HG03103 (cell line): ENCODE results near the gene ZNF688.
A peak's percentile ranks its signal among the peaks of the same experiment; 100 is the strongest.
"Not testable (repeated sequence)": the region's sequence is repeated elsewhere in the genome, so short reads cannot be mapped to it uniquely, and the experiment has no call there.

Source experiments
- ATAC-seq: cut with Tn5 transposase; IDR thresholded peaks from one replicate; pipeline ENCODE4 v1.9.1; 2021; ENCODE audit warnings: low read depth; ENCODE audit not compliant: unreplicated experiment

ZNF688 gene

GRCh38 chr16:30557957-30558788 is 13.3 kb downstream of the ZNF688 start, which contains the start of gene ZNF764:
ZNF764 (minus strand) TSS chr16:30558374; CDS start chr16:30558182, 192 bp downstream.
- peak; percentile 76 for ATAC-seq

GRCh38 chr16:30557707-30557956 is 13.9 kb downstream of the ZNF688 start:
- no peak for ATAC-seq

DNA sequence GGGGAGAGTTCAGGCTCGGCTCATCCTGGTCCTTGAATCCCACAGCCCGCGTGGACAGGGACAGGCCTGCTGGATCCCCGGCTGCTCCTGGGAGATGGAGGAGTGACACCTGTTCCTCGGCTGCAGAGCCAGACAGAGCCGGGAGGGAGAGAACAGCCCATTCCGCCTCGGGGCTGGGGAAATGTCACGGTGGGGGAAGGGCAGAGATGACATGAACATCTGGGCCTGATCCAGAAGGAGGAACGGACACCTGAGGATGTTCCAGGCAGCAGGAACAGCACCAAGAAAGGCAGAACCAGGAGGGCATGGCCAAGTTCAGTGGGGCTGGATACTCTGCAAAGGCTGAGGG is 15.4 kb downstream of the ZNF688 start:
- ATAC-seq: no peak

DNA sequence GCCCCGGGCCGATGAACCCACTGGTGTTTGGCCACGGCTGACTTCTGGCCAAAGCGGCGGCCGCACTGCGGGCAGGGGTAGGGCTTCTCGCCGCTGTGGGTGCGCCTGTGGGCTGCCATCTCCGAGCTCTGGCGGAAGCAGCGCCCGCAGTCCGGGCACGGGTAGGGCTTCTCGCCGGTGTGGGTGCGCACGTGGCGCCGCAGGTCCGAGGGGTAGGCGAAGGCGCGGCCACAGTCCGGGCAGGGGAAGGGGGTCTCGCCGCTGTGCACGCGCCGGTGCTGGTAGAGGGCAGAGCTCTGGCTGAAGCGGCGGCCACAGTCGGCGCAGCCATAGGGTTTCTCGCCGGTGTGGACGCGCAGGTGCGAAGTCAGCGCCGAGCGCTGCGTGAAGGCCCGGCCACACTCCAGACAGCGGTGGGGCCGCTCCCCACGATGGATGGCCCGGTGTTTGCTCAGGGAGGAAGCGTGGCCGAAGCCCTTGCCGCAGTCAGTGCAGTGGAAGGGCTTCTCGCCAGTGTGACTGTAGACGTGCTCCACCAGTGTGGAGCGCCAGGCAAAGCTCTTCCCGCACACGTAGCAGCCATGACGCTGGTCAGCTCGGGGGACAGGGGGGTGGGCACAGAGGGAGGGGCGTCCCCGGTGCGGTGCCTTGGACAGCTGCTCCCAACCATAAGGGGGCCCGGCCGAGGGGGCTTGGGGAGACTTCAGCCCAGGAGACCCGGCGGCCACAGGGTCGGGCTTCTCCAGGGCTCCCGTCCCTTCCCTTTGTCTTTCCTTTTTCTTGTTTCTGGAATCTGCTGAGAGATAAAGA is 16.0 kb downstream of the ZNF688 start:
- ATAC-seq: no peak

DNA sequence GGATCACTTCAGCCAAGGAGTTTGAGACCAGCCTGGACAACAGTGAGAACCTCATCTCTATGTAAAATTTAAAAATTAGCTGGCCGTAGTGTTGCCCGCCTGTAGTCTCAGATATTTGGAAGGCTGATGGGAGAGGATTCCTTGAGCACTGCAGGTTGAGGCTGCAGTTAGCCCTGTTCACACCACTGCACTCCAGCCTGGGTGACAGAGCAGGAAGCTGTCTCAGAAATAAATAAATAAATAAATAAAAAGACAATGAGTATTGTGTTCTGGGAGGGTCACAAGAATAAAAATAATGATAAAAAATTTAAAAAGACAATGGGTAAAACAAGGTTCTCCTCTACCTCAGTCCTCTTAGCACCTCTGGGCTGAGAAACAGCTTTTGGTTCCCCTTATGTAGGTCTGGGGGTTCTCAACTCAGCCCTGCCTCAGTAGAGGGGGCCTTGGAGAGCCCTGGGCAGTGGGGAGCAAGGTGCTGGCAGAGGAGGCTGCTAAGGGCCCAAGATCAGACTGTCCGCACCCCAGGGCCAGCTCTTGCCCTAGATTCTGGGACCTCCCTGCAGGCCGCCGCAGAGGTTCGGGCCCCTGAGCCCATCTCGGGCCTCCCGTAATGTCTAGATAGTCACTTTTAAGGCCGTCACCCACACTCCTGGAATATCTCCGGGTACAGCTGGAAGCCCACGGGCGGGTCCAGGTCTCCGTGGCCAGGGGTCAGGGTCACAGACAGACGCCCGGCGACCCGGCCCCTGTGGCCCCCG is 16.8 kb downstream of the ZNF688 start:
- ATAC-seq: no peak

- ATAC-seq: no peak
Measured at GRCh38 chr16:30553393-30553899, 18.1 kb downstream of the ZNF688 start.

GRCh38 chr16:30552956-30553355 is 18.6 kb downstream of the ZNF688 start:
- ATAC-seq: no peak

DNA sequence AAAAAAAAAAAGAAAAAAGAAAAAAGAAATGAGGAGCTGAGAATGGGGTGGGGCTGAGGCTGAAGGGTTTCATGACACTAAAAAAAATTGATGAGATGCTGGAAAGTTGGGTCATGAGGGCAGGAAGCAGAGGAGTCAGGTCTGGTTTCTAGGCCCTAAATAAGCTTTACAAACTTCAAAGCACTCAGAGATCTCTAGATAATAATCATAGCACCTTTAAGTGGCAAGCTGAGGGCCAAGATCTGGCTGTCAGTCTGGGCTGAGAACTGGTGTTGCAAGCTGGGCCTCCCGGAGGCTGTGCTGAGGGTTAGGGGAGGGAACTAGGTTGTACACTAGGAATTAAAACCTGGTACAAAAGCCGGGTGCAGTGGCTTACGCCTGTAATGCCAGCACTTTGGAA is 19.7 kb downstream of the ZNF688 start:
- ATAC-seq: no peak

GRCh38 chr16:30548416-30549253 is 22.9 kb downstream of the ZNF688 start:
- no peak for ATAC-seq

- no peak for ATAC-seq
Measured at GRCh38 chr16:30546115-30546514, 25.4 kb downstream of the ZNF688 start.

DNA sequence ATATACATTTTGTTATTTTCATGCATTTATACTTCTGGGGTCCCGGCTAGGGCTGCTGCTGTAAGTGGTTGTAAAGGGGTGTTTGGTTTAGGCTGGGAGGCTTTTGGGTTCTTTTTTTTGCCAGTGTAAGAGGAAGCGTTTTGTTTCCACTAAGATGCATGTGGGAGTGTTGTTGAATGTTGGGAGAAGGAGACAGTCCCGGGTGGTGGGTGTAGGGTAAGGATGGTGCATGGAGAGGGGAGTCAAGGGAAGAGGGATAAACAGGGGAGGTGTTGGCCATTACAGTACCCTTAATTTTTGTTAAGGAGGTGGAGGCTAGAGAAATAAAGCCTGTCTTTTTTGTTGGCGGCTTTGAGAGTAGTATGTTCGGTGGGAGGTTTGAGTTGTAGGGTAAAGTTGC is 28.4 kb downstream of the ZNF688 start:
- ATAC-seq: no peak

DNA sequence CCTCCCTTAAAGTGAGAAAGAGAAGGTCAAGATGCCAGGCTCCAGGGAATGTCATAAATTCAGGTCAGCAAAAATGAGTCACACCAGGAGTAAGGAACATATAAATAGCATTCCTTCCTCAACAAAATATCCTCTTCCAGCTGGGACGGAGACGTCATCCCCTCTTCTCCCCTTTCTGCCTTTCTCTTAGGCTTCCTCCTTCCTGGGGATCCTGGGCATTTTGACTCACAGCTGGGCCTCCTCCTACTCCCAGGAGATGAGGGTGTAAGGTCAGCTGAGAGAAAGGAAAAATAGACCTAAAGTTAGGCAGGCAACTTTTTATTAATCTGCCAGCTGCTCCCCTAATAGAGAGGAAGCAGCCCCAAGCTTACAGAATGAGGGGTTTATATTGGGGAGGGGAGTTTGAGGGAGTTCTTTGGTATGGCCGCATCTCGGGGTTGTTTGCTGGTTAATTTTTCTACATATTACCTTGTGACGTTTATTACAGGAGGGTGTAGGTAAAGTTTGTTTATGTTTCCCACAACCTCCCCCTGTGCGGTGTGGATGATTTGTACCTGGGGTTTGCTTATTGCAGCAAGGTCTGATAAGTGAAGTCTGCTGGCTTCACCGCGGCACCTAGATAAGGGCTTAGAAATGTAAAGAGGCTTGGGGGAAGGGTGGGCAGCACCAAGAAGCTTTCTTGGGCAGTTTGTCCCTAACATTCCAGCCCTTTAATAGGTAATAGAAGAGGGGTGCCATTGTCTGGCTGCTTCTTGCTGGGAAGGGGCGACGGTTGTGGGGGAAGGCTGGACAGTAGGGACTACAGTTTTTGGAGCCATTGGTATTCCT is 29.8 kb downstream of the ZNF688 start:
- ATAC-seq: no peak

- not testable (repeated sequence) for ATAC-seq
Measured at GRCh38 chr16:30540916-30541464, 30.5 kb downstream of the ZNF688 start.

DNA sequence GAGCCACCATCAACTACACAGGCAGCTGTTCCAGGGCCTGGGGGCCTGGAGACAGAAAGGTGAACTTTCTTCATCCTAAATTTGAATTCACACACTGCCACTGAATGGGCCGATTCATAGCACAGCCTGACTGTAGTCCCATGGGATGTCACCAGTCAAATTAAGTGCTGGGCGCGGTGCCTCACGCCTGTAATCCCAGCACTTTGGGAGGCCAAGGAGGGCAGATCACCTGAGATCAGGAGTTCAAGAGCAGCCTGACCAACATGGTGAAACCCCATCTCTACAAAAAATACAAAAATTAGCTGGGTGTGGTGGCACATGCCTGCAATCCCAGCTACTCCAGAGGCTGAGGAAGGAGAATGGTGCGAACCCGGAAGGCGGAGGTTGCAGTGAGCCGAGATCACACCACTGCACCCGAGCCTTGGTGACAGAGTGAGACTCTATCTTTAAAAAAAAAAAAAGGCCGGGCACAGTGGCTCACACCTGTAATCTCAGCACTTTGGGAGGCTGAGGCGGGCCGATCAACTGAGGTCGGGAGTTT is 31.5 kb downstream of the ZNF688 start:
- not testable (repeated sequence) for ATAC-seq

DNA sequence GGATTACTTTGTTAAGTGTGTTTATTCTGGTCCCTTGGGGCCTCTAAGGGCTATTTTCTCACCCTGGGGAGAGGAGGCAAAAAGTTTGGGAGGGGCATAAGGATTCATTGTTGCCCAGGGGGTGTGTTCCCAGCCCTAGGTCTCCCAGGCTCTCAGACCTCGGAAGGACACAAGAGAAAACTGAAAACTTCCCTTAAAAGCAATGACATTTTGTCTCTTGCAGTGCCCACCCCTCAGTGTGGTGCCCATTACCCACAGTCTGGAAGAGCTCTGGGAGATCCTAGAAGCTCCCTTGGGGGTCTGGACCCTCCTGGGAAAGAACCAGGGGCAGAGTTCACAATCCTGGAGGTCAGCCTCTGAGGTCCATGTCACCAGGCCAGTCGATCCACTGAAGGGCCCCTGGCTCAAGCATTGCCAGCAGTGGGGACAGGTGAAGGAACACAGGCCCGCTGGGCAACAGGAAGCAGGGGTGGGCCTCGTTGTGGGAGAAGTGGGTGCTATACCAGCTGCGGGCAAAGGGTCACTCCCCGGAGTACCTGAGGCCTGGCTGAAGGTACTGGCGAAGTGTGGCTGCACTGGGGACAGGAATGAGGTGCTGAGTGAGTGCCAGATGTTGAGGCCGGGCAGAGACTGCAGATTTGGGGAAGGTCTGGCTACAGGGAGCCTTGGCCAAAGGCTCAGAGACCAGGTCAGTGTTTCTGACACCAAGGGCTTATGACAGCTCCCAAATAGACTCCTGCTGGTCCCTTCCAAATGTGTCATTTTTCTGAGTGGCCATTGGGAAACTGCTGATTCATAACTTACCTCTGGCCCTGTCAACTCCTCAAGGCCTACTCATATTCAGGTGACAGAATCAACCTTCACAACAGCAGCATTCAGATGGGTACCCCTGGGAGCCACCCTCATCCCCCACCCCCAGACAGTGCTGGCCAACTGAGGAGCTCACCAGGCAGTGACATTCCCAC is 32.2 kb downstream of the ZNF688 start:
- no peak for ATAC-seq

GRCh38 chr16:30536391-30537024 is 35.0 kb downstream of the ZNF688 start:
- ATAC-seq: not testable (repeated sequence)

DNA sequence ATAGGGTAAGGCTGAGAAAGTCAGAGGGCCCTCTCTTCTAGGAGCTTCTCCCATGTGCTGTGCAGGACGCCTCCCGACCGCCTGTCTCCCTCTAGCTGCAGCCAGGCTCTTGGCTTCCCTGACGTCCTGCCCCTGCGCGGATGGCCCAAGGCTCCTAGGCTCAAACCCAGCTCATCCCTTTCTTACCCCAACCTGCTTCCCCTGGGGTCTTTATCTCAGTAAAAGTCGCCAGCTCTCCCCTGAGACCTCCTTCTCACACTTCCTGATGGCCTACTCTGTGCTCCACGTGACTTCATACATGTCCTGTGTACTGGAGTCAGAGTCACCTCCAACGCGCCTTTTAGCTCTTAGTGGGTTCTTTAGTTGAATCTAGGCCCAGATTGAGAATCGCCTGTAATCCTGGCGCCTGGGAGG is 35.7 kb downstream of the ZNF688 start:
- no peak for ATAC-seq
